Neuronal stem cell (in vitro differentiated cells): ENCODE data around the gene SP1.
A peak's percentile ranks its signal among the peaks of the same experiment; 100 is the strongest.
"Not testable (repeated sequence)": the region's sequence is repeated elsewhere in the genome, so short reads cannot be mapped to it uniquely, and the experiment has no call there.

Source experiments
- DNase-seq: peaks from one replicate; pipeline ENCODE4 v3.0.0-alpha.2; 2013; ENCODE audit warnings: low spot score
- H2AFZ ChIP-seq: one replicate; pipeline ENCODE4 v1.6.1; 2013; ENCODE audit warnings: mild to moderate bottlenecking, low read length, inconsistent platforms
- H2AK5ac ChIP-seq: 2 replicates; pipeline ENCODE4 v1.6.1; 2013; ENCODE audit warnings: low read depth, mild to moderate bottlenecking, inconsistent platforms, low read length, moderate library complexity, mixed read lengths
- H2BK120ac ChIP-seq: 2 replicates; pipeline ENCODE4 v1.6.1; 2013; ENCODE audit warnings: low read depth, mild to moderate bottlenecking, inconsistent platforms, low read length, moderate library complexity, mixed read lengths
- H2BK12ac ChIP-seq: one replicate; pipeline ENCODE4 v1.6.1; 2013; ENCODE audit warnings: low read length, inconsistent platforms
- H2BK15ac ChIP-seq: 2 replicates; pipeline ENCODE4 v1.6.1; 2013; ENCODE audit warnings: mild to moderate bottlenecking, low read length, inconsistent platforms, mixed read lengths
- H2BK5ac ChIP-seq: one replicate; pipeline ENCODE4 v1.6.1; 2013; ENCODE audit warnings: inconsistent platforms, mild to moderate bottlenecking, low read length, moderate library complexity
- H3K14ac ChIP-seq: one replicate; pipeline ENCODE4 v1.6.1; 2013; ENCODE audit warnings: low read length, inconsistent platforms
- H3K18ac ChIP-seq: 2 replicates; pipeline ENCODE4 v1.6.1; 2013; ENCODE audit warnings: low read length, inconsistent platforms
- H3K23ac ChIP-seq: 2 replicates; pipeline ENCODE4 v1.6.1; 2013; ENCODE audit warnings: low read depth, mild to moderate bottlenecking, mixed read lengths, low read length, inconsistent platforms; ENCODE audit not compliant: poor library complexity
- H3K27ac ChIP-seq: replicated peaks from 3 replicates; pipeline ENCODE4 v1.5.1; 2013; ENCODE audit warnings: low read length, inconsistent platforms
- H3K27me3 ChIP-seq, 3 experiments: 2 replicates each; pipeline ENCODE4 v1.6.1; 2013; ENCODE audit warnings: low read length in 3 of 3, mild to moderate bottlenecking in 2 of 3, inconsistent platforms in 1 of 3, low read depth in 1 of 3, mixed read lengths in 1 of 3, moderate library complexity in 1 of 3; ENCODE audit not compliant: control insufficient read depth in 3 of 3, insufficient read depth in 3 of 3
- H3K36me3 ChIP-seq, 2 donors: replicated peaks in 1 of 2; 2 replicates each; pipeline ENCODE4 v1.6.1; 2013; ENCODE audit warnings: low read length in 2 of 2; ENCODE audit not compliant: control insufficient read depth in 2 of 2, insufficient read depth in 2 of 2
- H3K4ac ChIP-seq: 2 replicates; pipeline ENCODE4 v1.6.1; 2013; ENCODE audit warnings: inconsistent platforms, mild to moderate bottlenecking, low read length, moderate library complexity
- H3K4me1 ChIP-seq, 2 donors: 1 replicate in 1 of 2; 2 replicates in 1 of 2; pipeline ENCODE4 v1.6.1; 2013; ENCODE audit warnings: low read length in 2 of 2, low read depth in 1 of 2; ENCODE audit not compliant: control insufficient read depth in 2 of 2, insufficient read depth in 1 of 2
- H3K4me2 ChIP-seq: one replicate; pipeline ENCODE4 v1.6.1; 2013; ENCODE audit warnings: mild to moderate bottlenecking, low read length, inconsistent platforms; ENCODE audit not compliant: insufficient read depth, poor library complexity, severe bottlenecking
- H3K4me3 ChIP-seq, 2 donors: 2 replicates each; pipeline ENCODE4 v1.5.1; 2013; ENCODE audit warnings: low read length in 2 of 2, mild to moderate bottlenecking in 2 of 2, inconsistent platforms in 1 of 2, moderate library complexity in 1 of 2
- H3K79me1 ChIP-seq: one replicate; pipeline ENCODE4 v1.6.1; 2013; ENCODE audit warnings: low read depth, mild to moderate bottlenecking, inconsistent platforms, low read length, moderate library complexity
- H3K9ac ChIP-seq: one replicate; pipeline ENCODE4 v1.6.1; 2013; ENCODE audit warnings: mild to moderate bottlenecking, low read depth, low read length, inconsistent platforms; ENCODE audit not compliant: poor library complexity
- H3K9me3 ChIP-seq, 2 donors: replicated peaks in 1 of 2; 2 replicates each; pipeline versions ENCODE3 to v1.6.1; 2013; ENCODE audit warnings: low read length in 2 of 2, mild to moderate bottlenecking in 2 of 2, inconsistent platforms in 1 of 2, low read depth in 1 of 2, mixed read lengths in 1 of 2, moderate library complexity in 1 of 2; ENCODE audit not compliant: control insufficient read depth in 2 of 2, insufficient read depth in 1 of 2
- H4K8ac ChIP-seq: one replicate; pipeline ENCODE4 v1.6.1; 2013; ENCODE audit warnings: low read depth, mild to moderate bottlenecking, inconsistent platforms, low read length, moderate library complexity
- H4K91ac ChIP-seq: one replicate; pipeline ENCODE4 v1.6.1; 2013; ENCODE audit warnings: low read length, low read depth, mild to moderate bottlenecking, inconsistent platforms; ENCODE audit not compliant: poor library complexity
- WGBS, 2 donors: extraction: QIAGEN DNeasy Blood & Tissue Kit; methylation state at CpG; one replicate each; pipeline ENCODE4 v1.1.7; 2013; ENCODE audit warnings: missing lambda C conversion rate in 2 of 2, mixed read lengths in 1 of 2; ENCODE audit not compliant: insufficient read length in 2 of 2, insufficient replicate concordance in 1 of 2; ENCODE audit errors: extremely low coverage in 2 of 2; 5-methylcytosine and 5-hydroxymethylcytosine counted together

Gene SP1

DNA sequence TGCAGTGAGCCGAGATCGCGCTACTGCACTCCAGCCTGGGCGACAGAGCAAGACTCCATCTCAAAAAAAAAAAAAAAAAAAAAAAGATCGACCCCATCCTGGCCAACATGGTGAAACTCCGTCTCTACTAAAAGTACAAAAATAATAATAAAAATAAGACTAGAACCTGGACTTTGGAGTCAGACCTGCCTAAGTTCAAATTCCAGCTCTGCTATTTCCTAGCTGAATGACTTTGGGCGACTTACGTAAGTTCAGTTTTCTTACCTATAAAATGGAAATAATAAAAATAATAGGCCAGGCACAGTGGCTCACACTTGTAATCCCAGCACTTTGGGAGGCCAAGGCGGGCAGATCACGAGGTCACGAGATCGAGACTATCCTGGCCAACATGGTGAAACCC lies 42.3 kb downstream of the SP1 start:
- not testable (repeated sequence) for H3K4ac ChIP-seq, H2BK15ac ChIP-seq, H3K36me3 ChIP-seq, H3K4me3 ChIP-seq, H3K23ac ChIP-seq, H4K8ac ChIP-seq, H3K9me3 ChIP-seq, H2BK5ac ChIP-seq, H2AK5ac ChIP-seq, H2BK120ac ChIP-seq, H3K27me3 ChIP-seq, H3K27ac ChIP-seq, H3K79me1 ChIP-seq, H3K14ac ChIP-seq, H2BK12ac ChIP-seq, H3K4me2 ChIP-seq, DNase-seq, H3K18ac ChIP-seq, H4K91ac ChIP-seq, H3K9ac ChIP-seq, H2AFZ ChIP-seq
- no CpG with 5 or more reads among the region's 12 CpGs for WGBS, 2 donors
- peaks cover 15 to 19% of the 10 kb centered on the region in 2 donors for H3K4me1 ChIP-seq

DNA sequence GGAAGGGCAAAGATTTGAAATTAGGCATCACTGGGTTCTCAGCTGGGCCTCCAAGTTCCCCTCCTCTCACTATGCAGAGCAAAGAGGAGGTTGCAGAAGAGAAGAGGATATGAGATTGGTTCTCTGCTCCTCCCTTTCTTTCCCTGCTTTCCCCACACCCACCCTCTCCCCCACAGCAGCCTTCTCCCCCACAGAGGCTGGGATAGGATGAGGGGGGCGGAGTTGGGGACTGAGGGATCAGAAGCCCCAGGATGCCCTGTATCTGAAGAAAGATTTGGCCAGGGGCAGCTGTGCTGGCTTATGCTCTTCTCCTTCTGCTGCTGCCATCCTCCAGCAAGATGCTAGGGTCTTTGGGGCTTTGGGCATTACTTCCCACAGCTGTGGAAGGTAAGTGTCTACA lies 43.6 kb downstream of the SP1 start, which contains the start of gene AMHR2:
AMHR2 (plus strand) TSS at position 259 of the 400 bp plus-strand sequence; CDS start at position 339, 80 bp downstream.
- H3K27ac ChIP-seq = no peak within 1 kb of the TSS
- H3K23ac ChIP-seq = no peak within 1 kb of the TSS

DNA sequence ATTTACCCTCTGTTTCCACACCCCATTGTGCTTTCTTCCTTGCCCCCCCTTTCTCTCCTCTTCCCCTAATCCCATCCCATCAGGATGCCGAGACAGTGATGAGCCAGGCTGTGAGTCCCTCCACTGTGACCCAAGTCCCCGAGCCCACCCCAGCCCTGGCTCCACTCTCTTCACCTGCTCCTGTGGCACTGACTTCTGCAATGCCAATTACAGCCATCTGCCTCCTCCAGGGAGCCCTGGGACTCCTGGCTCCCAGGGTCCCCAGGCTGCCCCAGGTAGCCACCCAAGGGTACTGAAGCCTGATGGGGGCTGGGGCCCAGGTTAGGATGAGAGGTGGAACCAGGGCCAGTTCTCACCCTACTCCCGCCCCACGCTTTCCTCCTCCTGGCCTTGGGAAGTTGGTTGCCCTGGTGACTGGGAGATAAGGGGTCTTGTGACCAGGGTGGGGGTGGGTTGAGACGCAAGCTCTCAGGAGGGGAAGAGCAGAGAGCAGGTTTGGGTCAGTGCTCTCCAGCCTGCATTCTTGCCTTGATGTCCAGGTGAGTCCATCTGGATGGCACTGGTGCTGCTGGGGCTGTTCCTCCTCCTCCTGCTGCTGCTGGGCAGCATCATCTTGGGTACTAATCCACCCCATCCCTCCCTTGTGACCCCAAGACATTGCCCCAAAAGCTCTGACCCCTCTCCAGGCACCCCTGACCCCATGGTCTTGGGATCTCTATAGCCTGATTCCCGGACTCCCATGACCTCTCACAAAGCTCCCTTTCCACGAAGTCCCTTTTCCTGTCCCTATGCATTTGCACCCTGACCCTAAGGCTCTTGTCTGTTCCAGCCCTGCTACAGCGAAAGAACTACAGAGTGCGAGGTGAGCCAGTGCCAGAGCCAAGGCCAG lies 44.9 kb downstream of the SP1 start:
- Histone ChIP-seq H3K4me1 (peaks cover 15 to 19% of the 10 kb centered on the region in 2 donors), H3K9ac (no peak overlapping the region), H3K4ac (no peak overlapping the region), H2AK5ac (no peak overlapping the region), H2BK5ac (no peak overlapping the region), H4K91ac (no peak overlapping the region), H2AFZ (peak overlapping the region; percentile 81), H3K27ac (no peak overlapping the region), H3K4me2 (no peak overlapping the region), H2BK12ac (no peak overlapping the region), H3K9me3 (no peaks in the 10 kb centered on the region), H3K23ac (no peak overlapping the region), H3K36me3 (no peaks in the 10 kb centered on the region), H3K4me3 (no peak overlapping the region), H4K8ac (no peak overlapping the region), H2BK120ac (no peak overlapping the region), H2BK15ac (peak overlapping the region; percentile 26), H3K79me1 (no peaks in the 10 kb centered on the region), H3K18ac (peak overlapping the region; percentile 78), H3K27me3 (peaks cover 0 to 4% (median 0%) of the 10 kb centered on the region in 3 experiments), H3K14ac (peak overlapping the region; percentile 73)
- no CpG with 5 or more reads among the region's 9 CpGs for WGBS, 2 donors
- DNase-seq = no peak

More for the DNA sequence above, 43.6 kb downstream of the SP1 start, which contains the start of gene AMHR2:
- Histone ChIP-seq H2BK5ac (no peak within 1 kb of the TSS), H3K9me3 (no peaks in the 10 kb centered on the region), H3K4me3 (no peak within 1 kb of the TSS), H3K9ac (peak within 1 kb of the TSS; percentile 24), H2AFZ (peak within 1 kb of the TSS; percentile 51), H3K79me1 (no peaks in the 10 kb centered on the region), H3K18ac (peak within 1 kb of the TSS; percentile 73), H4K91ac (no peak within 1 kb of the TSS), H2AK5ac (peak within 1 kb of the TSS; percentile 42), H3K14ac (peak within 1 kb of the TSS; percentile 73), H2BK12ac (peak within 1 kb of the TSS; percentile 51), H3K36me3 (no peaks in the 10 kb centered on the region), H3K4ac (no peak within 1 kb of the TSS), H2BK15ac (peak within 1 kb of the TSS; percentile 26), H3K27me3 (no peaks in the 10 kb centered on the region), H4K8ac (no peak within 1 kb of the TSS), H3K4me2 (no peak within 1 kb of the TSS), H2BK120ac (no peak within 1 kb of the TSS), H3K4me1 (peaks cover 15 to 19% of the 10 kb centered on the region in 2 donors)
- DNase-seq = no peak
- no CpG with 5 or more reads among the region's 1 CpG for WGBS, 2 donors

DNA sequence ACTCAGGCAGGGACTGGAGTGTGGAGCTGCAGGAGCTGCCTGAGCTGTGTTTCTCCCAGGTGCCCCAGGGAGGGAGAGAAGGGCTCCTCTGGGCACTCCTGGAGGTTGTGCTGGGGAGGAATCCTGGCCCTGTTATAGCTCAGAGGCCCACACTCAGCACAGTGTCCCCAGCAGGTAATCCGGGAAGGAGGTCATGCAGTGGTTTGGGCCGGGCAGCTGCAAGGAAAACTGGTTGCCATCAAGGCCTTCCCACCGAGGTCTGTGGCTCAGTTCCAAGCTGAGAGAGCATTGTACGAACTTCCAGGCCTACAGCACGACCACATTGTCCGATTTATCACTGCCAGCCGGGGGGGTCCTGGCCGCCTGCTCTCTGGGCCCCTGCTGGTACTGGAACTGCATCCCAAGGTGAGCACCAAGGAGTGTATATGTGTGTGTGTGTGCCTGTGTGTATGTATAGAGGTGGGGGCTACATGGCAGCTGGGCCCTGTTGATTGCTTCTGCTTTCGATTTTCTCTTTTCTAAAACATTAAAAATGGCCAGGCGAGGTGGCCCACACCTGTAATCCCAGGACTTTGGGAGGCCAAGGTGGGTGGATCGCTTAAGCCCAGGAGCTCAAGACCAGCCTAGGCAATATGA lies 45.7 kb downstream of the SP1 start:
- Histone ChIP-seq H3K14ac (no peak overlapping the region), H4K8ac (peak overlapping the region; percentile 43), H3K27ac (no peak overlapping the region), H3K9me3 (no peaks in the 10 kb centered on the region), H2AFZ (peak overlapping the region; percentile 81), H3K9ac (peak overlapping the region; percentile 31), H3K36me3 (no peaks in the 10 kb centered on the region), H3K4ac (no peak overlapping the region), H3K4me2 (no peak overlapping the region), H3K18ac (peak overlapping the region; percentile 78), H3K23ac (peak overlapping the region; percentile 52), H3K79me1 (no peaks in the 10 kb centered on the region), H2BK12ac (peak overlapping the region; percentile 30), H3K4me1 (peaks cover 15 to 19% of the 10 kb centered on the region in 2 donors), H2AK5ac (peak overlapping the region; percentile 54), H3K4me3 (no peak overlapping the region), H2BK120ac (no peak overlapping the region), H3K27me3 (peaks cover 0 to 9% (median 0%) of the 10 kb centered on the region in 3 experiments), H2BK15ac (peak overlapping the region; percentile 26), H2BK5ac (no peak overlapping the region), H4K91ac (no peak overlapping the region)
- no peak for DNase-seq
- WGBS, 2 donors = no CpG with 5 or more reads among the region's 11 CpGs
